ENCODE results near the gene HES7. TPM values are rescaled to one million over a fixed set of nuclear protein-coding genes. Genes with fewer than 3 reads are reported as not detected.
A peak's percentile ranks its signal among the peaks of the same experiment; 100 is the strongest.
"Not testable (repeated sequence)": the region's sequence is repeated elsewhere in the genome, so short reads cannot be mapped to it uniquely, and the experiment has no call there.

Gene HES7
- total RNA-seq: 1.1 TPM

DNA sequence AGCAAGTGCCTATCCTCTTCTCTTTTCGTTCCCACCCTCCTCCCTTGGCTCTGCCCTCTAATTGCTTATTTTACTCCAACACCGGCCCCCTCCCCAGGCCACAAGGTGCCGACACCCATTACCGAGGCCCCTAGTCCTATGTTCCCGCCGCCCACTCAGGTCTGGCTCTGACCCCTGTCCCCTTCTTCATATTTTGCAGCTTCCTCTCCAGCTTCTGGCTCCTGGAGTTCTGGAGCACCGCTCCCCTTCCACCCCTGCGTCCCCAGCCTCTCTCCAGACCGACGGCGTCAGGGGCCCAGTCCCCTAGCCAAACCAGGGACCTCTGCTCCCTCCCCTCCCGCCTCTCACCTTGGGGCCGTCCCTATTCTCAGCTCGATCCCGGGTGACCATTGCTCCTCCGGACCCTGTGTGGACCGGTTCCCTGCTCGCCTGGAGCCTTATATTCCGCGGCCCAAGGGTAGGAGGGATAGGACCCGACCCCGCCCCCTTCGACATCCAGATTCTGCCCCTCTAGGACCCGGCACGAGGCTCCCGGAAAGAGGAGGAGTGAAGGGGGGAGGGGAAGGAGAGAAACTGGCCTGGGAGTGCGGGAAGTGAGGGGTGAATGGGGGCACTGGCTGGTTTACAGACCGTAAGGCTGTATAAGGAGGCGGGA is at the start of gene HES7:
TSS of gene HES7 (minus strand) at position 412 of the 655 bp plus-strand sequence. CDS start at position 390, 22 bp downstream.
- intact Hi-C loops (cut with DNase I): loop anchor here (5.0 kb wide), 1 partner anchor 58 kb away; no protein-coding TSS in a partner anchor
- DNase-seq (ENCODE audit: low spot score) (peak; percentile 71), ATAC-seq (no peak)

DNA sequence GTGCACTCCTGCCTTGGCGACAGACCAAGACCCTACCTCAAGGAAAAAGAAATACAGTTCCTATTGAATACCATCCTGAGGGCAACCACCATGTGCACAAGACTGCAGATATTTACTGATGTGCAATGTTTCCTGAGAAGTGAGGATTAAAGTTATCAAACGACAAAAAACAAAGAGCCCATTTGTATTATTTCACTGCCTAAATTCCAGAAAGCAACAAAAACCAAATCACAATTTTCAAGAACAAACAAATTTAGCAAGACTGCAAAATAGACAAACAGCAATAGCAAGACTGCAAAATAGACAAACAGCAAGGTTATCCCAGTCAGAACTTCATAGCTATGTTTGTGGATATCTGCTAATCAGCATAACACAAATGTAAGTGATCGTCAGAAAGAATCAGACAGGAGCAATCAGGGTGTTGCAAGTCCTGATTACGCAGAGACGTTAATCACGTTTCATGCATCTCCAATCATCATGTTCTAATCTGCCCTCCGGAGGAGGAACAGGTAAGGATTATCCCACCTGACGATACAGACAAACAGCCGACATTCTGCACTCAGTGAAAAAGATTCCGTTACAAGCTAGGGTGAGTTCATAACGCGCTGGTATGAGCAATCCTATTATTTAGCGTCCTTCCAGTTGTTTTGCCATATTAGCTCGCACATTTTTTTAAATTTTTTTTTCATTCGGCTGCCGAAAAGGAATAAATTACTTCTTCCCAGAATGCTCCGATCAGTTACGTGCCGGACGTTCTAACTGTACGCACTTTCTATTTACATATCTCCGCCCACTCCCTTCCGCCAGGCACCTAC is 49.4 kb upstream of the HES7 start:
- intact Hi-C loops (cut with DNase I): loop anchor here (5.0 kb wide), 1 partner anchor 331 kb away; no protein-coding TSS in a partner anchor
- DNase-seq (ENCODE audit: low spot score): peak; percentile 84
- ATAC-seq: peak; percentile 88

GRCh38 chr17:8170186-8170585 is 46.3 kb upstream of the HES7 start:
- intact Hi-C loops (cut with DNase I): loop anchor here (5.0 kb wide), 1 partner anchor 328 kb away; no protein-coding TSS in a partner anchor
- ATAC-seq; DNase-seq (ENCODE audit: low spot score): not testable (repeated sequence)

DNA sequence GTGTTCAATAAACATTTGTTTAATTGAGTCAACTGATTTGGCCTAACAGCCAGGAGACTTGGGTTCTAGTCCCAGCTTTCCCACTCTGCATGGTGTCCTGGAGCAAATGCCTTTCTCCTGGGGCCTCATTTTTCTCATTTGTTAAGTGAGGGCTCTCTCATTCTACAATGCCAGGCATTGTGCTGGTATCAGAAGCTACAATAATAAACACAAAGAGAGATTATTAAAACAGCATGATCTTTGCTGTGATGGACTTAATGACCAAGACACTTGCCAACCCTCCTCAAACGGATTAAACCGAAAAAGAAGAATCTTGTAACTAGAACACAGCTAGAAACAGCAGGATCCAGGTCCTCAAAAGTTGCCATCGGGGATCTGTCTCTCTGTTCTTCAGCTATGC is 43.6 kb upstream of the HES7 start:
- intact Hi-C loops (cut with DNase I): no loop called here
- no peak for DNase-seq (ENCODE audit: low spot score)

GRCh38 chr17:8166731-8167130 is 42.8 kb upstream of the HES7 start:
- intact Hi-C loops (cut with DNase I): no loop called here
- ATAC-seq (no peak), DNase-seq (ENCODE audit: low spot score) (no peak)

More for the DNA sequence above, 43.6 kb upstream of the HES7 start:
- no peak for ATAC-seq

DNA sequence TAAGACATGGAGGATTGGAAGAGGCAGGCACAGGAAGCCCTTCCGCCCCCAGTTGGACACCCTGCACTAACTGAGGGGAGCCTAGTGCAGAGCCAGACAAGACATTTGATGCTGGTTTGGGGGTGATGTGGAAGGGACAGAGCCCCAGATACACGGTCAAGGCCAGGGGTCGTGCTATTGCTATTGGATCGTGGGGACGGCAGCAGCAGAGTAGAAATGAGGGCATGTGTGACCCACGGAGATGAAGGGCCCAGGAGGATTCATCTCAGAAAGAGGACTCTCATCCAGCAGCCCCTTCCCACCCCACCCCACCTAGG is 40.9 kb upstream of the HES7 start:
- intact Hi-C loops (cut with DNase I): no loop called here
- DNase-seq (ENCODE audit: low spot score) (no peak), ATAC-seq (no peak)

DNA sequence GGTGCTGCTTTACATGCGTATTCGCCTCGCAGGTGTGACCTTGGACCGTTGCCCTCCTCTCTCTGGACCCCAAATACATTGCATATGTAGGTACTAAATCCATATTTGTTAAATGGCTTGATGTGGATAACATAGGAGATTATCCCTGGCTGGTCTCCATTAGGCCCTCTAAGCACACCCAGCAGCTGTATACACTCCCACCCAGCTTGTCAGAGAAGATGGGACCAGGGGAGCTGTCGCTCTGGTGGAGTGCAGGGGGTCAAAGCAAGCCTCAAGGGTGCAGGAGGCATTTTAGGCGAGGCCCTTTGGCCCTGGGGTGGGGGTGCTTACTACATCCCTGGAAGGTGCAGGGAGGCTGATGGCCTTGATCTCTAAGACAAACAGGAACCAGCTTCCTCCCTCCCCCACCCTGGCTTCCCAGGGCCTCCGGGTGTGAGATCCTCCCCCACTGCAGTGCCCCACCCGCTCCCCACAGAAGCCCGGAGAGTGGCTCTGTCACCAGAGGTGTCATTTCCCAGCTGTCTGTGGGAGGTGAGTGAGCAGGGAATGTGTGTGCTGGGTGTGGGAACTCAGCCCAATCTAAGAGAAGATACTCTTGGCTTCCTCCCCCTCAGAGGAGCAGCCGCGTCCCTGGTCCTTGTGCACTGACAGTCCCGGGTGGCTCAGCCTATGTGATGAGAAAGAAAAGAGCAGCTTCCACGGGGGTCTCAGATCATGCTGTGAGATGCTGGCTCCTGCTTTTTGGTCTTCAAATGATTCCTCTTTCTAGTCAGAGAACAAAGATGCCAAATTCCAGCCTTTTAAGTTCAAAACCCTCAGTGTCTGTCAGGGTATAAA is 40.3 kb upstream of the HES7 start:
- ATAC-seq: peak; percentile 66
- intact Hi-C loops (cut with DNase I): no loop called here
- DNase-seq (ENCODE audit: low spot score): peak; percentile 85

DNA sequence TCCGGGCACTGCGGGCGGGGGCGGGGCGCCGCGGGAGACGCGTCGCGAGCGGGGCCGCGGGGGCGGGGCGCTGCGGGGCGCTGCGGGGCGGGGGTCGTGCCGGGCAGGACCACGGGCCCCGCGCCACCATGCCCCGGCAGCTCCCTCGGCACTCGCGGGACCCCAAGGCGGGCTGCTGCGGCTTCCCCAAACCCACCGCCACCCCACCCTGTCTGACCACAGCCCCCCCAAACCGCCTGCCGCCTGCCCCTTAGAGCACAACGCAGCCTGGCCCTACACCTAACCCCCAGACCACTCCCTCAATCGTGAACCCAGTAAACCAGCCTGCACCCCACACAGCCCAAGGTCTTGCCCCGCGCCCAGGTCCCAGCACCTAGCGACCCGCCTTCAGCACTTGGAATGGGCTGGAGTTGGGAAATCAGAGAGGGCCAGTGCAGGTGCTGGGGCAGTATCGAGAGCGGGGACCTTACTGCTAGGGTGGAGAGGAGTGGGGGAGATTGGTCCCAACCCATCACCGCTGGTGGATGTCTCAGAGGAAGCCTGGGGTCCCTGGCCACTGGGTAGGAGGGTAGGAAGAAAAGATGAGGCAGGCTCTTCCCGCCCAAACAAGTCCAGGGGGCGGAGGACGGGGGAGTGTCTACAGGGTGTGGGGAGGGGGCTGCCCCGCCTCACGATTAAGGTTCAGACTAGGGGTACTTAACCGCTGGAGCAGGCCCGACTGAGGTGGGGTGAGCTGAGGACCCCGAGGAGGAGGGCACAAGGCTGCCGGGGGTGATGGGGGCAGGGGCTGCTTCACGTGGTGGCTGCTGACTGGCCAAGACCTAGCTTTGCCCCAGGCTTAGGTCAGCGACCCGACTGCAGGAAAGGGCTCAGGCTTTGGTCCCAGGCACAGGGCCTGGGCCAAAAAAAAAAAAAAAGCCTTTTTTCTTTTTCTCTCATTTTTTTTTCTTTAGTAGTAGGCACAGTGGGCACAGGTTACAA is 39.4 kb upstream of the HES7 start:
- ATAC-seq (peak; percentile 22), DNase-seq (ENCODE audit: low spot score) (no peak)
- intact Hi-C loops (cut with DNase I): no loop called here

DNA sequence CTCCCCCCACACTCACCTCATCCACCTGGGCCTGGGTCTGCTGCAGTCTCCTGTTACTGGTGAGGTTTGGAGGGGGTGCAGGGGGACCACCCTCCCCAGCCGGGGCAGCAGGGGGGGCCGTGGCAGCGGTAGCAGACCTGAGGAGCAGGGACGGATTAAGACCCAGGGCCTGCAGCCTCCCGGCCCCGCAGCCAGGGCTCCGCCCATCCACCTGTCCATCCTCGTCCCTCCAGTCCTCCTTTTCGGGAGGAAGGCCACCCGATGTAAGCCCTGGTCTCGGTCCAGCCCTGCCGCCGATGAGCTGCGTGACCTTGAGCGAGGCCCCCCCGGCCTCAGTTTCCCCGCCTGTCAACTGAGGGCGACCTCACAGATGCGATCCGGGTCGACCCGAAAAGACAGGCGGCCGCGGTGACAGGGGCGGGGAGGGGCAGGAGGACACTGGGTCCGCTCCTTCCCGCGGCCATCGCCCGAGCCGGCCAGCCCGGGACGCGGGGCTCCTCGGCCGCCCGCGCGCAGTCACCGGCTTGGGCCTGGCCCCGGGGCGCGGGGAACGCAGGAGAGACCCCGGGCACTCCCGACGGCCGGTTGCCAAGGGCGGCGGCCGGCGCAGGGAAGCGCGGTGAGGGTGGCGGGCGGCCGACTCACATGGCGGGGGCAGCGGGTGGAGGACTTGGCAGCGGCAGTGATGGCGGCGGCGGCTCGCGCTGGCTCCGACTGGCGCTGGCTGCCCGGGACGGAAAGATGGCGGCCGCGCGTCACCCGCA is 38.5 kb upstream of the HES7 start, which contains the start of gene VAMP2:
TSS of gene VAMP2 (minus strand) at position 716 of the 764 bp plus-strand sequence. CDS start at position 647, 69 bp downstream.
- intact Hi-C loops (cut with DNase I): no loop called here

GRCh38 chr17:8161289-8162232 is 37.7 kb upstream of the HES7 start:
- ATAC-seq (no peak), DNase-seq (ENCODE audit: low spot score) (no peak)
- intact Hi-C loops (cut with DNase I): no loop called here

More for the DNA sequence above, 38.5 kb upstream of the HES7 start, which contains the start of gene VAMP2:
- peak; percentile 60 for ATAC-seq
- peak; percentile 92 for DNase-seq (ENCODE audit: low spot score)

DNA sequence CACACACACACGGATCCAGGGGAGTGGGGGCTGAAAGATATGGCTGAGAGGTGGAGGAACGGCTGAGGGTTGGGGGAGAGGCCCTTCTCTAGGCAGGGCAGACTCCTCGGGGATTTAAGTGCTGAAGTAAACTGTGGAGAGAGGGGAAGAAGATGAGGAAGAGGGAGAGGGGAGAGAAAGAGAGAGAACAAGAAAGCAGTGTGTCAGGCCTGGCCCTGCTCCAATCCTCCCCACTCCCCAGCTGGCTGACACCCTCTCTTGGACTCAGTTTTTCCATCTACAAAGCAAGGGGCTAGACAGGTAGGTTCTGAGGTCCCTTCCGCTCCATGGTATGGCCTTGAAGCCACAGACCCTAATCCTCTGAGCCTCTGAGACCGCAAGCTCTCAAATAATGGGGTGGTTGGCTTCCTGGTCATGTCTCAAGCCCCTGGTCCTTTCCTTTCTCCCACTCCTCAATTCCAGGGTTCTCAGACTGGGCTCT is 36.9 kb upstream of the HES7 start:
- intact Hi-C loops (cut with DNase I): no loop called here
- DNase-seq (ENCODE audit: low spot score): no peak
- ATAC-seq: no peak

DNA sequence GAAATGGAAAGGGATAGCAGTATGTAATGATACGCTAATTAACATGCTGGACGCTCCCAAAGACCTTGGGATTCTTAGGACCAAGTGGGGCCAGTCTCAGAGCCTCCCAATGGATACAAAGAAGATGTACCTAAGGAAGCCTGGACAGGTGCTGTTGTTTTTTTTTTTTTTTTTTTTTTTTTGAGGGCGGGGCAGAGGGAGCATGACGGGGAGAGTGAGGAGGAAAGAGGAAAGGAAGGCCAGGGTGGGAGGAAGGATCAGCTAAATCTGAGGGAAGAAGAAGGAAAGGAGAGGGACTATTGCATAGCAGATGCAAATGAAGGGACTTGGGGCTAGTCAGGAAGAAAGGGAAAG is 36.3 kb upstream of the HES7 start:
- DNase-seq (ENCODE audit: low spot score) (no peak), ATAC-seq (no peak)
- intact Hi-C loops (cut with DNase I): no loop called here

DNA sequence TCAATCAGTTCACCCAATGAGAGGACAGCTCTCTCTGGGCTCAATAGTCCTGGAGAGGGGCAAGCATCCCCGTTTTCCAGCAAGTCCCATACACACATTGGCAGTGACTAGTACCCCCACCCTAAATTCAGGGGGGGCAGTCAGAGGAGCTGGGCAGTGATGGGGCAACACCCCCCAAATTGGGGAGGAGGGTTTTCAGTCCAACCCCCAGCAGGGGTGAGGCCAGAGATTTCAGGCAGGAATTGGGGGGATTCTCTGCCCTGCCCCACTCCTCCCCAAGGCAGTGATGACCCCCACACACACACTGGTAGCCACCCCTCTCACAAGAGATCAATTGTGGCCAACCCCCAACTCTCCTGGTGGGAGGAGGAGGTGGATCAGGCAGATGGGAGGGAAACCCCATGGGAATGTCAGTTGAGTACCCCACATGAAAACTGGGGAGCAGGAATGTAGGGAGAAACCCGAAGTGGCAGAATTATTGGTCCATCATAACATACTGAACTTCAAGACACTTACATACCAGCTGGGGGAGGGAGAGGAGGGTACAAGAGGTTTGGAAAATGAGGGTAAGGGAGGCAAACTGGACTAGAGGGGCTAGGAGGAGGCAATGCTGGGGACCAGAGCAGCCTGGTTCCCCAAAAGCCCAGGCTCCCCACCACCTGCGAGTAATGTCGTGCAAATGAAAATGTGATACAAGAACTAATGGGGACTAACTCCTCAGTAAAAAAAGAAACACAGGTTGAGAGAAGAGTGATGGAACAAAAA is 35.7 kb upstream of the HES7 start:
- no peak for DNase-seq (ENCODE audit: low spot score)
- ATAC-seq: no peak
- intact Hi-C loops (cut with DNase I): no loop called here

DNA sequence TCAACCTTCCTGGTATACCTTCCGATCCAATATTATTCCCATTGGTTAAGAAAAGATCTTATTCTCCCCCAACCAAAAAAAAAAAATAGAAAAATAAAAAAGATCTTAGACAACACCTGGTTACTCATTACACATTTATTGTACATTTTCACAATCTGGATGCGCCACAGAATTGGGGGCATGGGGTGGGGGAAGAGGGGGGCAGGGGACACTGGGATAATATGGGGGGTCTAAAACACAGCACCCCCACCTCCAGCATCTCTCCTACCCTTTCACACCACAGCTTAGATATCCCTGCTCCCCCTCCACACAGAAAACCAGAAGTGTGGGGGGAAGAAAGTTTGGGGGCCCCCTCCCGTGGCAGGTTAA is 35.1 kb upstream of the HES7 start:
- intact Hi-C loops (cut with DNase I): no loop called here
- no peak for DNase-seq (ENCODE audit: low spot score)

GRCh38 chr17:8158267-8159031 is 34.5 kb upstream of the HES7 start:
- intact Hi-C loops (cut with DNase I): no loop called here
- DNase-seq (ENCODE audit: low spot score): peak; percentile 96
- no peak for ATAC-seq

More for the DNA sequence above, 35.1 kb upstream of the HES7 start:
- no peak for ATAC-seq

Measured in sciatic nerve (tissue), 2 donors.